Glutamatergic neuron (in vitro differentiated cells): ENCODE measurements around the gene SWI5. TPM values are rescaled to one million over a fixed set of nuclear protein-coding genes. Genes with fewer than 3 reads are reported as not detected.
"Not testable (repeated sequence)": the region's sequence is repeated elsewhere in the genome, so short reads cannot be mapped to it uniquely, and the experiment has no call there.

Experiments used
- DNase-seq: peaks from one replicate; pipeline ENCODE4 v3.0.0; 2022
- H3K27ac Mint-ChIP-seq: one replicate; pipeline ENCODE4 v1.8.0; 2020; ENCODE audit warnings: mild to moderate bottlenecking, mixed read lengths, inconsistent platforms; ENCODE audit not compliant: unreplicated experiment
- H3K27me3 Mint-ChIP-seq: one replicate; pipeline ENCODE4 v1.8.0; 2020; ENCODE audit warnings: mild to moderate bottlenecking, moderate library complexity, mixed read lengths, inconsistent platforms; ENCODE audit not compliant: unreplicated experiment
- H3K36me3 Mint-ChIP-seq: one replicate; pipeline ENCODE4 v1.8.0; 2020; ENCODE audit warnings: mild to moderate bottlenecking, mixed read lengths, inconsistent platforms; ENCODE audit not compliant: unreplicated experiment
- H3K4me1 Mint-ChIP-seq: one replicate; pipeline ENCODE4 v1.8.0; 2020; ENCODE audit warnings: mild to moderate bottlenecking, low read depth, mixed read lengths, inconsistent platforms; ENCODE audit not compliant: unreplicated experiment
- H3K4me3 Mint-ChIP-seq: one replicate; pipeline ENCODE4 v1.8.0; 2020; ENCODE audit warnings: mild to moderate bottlenecking, mixed read lengths, inconsistent platforms; ENCODE audit not compliant: unreplicated experiment
- H3K9me3 Mint-ChIP-seq: one replicate; pipeline ENCODE4 v1.8.0; 2020; ENCODE audit warnings: mild to moderate bottlenecking, moderate library complexity, mixed read lengths, inconsistent platforms; ENCODE audit not compliant: unreplicated experiment
- total RNA-seq: library from RNA; stranded (reverse); fragmentation: NEBNext Ultra II Directional; extraction: Animal tissue kit (Norgen Biotek cat#: 25700); gene quantifications from one replicate; pipeline ENCODE4 v1.2.1, GENCODE V29; 2021; ENCODE audit not compliant: unreplicated experiment
- TF ChIP-seq, protein P1 (sequence below): fragments of 200-600 bp; sonication (generic); IDR thresholded peaks from one replicate; pipeline ENCODE4 v1.5.0; 2021; ENCODE audit not compliant: partially characterized antibody, unreplicated experiment

The SWI5 gene
- total RNA-seq, 1 donor from 2014 or later = 13.7 TPM

DNA sequence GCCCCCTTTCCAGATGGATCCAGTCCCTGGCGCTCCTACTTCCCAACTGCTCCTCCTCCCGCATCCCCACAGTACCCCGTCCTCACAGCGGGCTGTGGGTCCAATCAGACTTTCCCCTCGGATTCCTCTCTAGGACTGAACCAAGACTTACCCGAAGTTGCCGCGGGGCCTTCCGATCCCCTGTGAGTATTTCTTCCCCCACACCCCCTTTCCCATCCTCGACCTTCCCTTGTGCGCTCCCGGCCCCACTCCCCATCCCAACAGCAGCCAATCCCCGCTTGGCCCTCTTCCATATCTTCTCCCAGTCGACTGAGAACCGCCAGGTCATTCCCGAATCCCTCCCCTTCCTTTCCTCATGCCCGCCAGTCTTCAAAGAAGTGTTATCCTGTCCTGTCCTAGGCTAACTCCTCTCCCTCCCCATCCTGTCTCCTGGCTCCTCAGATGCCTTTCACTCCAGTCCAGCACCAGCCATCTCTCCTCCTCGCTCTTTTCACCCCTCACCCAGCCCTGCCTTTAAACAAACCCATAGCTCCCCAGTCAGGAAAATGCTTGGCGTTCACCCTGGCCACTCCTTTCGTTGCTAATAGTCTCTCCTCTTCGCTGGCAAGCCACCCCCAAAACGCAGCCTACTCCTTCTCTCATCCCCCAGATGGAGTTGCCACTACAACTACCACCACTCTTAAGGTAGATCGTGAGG is 646 bp downstream of the SWI5 start:
- Mint-ChIP-seq H3K9me3 (peaks cover 12% of the 10 kb centered on the region), H3K4me3 (peak overlapping the region; percentile 99)
- no peak for DNase-seq

DNA sequence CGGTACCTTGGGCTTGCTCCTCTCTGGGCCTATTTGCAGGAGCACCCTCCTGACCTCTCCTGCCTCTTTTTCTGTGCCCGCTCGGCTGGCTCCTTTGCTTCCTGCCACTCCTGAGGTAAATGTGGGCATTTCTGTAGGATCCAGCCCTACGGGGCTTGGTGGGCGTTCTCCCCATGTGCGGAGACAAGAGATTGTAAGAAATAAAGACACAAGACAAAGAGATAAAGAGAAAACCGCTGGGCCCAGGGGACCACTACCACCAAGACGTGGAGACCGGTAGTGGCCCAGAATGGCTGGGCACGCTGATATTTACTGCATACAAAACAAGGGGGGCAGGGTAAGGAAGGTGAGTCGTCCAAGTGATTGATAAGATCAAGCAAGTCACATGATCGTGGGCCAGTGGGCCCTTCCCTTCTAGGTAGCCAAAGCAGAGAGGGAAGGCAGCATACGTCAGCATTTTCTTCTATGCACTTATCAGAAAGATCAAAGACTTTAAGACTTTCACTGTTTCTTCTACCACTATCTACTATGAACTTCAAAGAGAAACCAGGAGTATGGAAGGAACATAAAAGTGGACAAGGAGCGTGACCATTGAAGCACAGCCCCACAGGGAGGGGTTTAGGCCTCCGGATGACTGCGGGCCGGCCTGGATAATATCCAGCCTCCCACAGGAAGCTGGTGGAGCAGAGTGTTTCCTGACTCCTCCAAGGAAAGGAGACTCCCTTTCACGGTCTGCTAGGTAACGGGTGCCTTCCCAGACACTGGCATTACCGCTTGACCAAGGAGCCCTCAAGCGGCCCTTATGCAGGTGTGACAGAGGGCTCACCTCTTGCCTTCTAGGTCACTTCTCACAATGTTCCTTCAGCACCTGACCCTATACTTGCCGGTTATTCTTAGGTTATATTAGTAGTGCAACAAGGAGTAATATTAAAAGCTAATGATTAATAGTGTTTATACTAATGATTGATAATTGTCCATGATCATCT is 3.3 kb downstream of the SWI5 start:
- DNase-seq, H3K27ac Mint-ChIP-seq, H3K36me3 Mint-ChIP-seq, H3K27me3 Mint-ChIP-seq, H3K4me3 Mint-ChIP-seq: not testable (repeated sequence)
- H3K9me3 Mint-ChIP-seq = peaks cover 14% of the 10 kb centered on the region
- peaks cover 10% of the 10 kb centered on the region for H3K4me1 Mint-ChIP-seq

More for the DNA sequence above, 646 bp downstream of the SWI5 start:
- Mint-ChIP-seq H3K27ac (peak overlapping the region; percentile 91), H3K27me3 (peaks cover 5% of the 10 kb centered on the region), H3K4me1 (peaks cover 11% of the 10 kb centered on the region), H3K36me3 (no peaks in the 10 kb centered on the region)
- TF ChIP-seq, protein P1, sequence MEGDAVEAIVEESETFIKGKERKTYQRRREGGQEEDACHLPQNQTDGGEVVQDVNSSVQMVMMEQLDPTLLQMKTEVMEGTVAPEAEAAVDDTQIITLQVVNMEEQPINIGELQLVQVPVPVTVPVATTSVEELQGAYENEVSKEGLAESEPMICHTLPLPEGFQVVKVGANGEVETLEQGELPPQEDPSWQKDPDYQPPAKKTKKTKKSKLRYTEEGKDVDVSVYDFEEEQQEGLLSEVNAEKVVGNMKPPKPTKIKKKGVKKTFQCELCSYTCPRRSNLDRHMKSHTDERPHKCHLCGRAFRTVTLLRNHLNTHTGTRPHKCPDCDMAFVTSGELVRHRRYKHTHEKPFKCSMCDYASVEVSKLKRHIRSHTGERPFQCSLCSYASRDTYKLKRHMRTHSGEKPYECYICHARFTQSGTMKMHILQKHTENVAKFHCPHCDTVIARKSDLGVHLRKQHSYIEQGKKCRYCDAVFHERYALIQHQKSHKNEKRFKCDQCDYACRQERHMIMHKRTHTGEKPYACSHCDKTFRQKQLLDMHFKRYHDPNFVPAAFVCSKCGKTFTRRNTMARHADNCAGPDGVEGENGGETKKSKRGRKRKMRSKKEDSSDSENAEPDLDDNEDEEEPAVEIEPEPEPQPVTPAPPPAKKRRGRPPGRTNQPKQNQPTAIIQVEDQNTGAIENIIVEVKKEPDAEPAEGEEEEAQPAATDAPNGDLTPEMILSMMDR = no peak

DNA sequence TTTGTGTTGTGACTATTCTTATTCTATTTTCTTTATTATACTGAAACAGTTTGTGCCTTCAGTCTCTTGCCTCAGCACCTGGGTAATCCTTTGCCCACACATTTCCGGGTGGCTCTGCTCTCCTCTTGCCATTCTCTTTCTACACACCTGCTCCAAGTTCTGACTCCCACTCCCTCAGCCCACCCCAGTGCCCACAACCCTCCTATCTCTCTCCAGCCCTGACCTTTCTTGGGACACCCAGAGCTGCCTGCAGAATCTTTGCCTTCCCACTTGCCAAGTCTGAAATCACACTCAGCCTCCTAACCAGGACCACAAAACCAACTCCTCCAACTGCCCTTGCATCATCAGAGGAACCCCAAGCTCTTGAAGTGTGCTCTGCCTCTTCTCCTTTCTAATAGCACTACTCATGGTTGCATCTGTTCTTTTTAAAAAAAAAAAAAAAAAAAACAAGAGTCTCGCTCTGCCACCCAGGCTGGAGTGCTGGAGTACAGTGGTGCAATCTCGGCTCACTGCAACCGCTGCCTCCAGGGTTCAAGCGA is 4.1 kb downstream of the SWI5 start:
- TF ChIP-seq, protein P1 = no peak
- Mint-ChIP-seq H3K9me3 (peaks cover 12% of the 10 kb centered on the region), H3K4me1 (peaks cover 6% of the 10 kb centered on the region), H3K27me3 (peaks cover 5% of the 10 kb centered on the region), H3K27ac (no peak overlapping the region), H3K4me3 (no peak overlapping the region), H3K36me3 (no peaks in the 10 kb centered on the region)
- DNase-seq = no peak

DNA sequence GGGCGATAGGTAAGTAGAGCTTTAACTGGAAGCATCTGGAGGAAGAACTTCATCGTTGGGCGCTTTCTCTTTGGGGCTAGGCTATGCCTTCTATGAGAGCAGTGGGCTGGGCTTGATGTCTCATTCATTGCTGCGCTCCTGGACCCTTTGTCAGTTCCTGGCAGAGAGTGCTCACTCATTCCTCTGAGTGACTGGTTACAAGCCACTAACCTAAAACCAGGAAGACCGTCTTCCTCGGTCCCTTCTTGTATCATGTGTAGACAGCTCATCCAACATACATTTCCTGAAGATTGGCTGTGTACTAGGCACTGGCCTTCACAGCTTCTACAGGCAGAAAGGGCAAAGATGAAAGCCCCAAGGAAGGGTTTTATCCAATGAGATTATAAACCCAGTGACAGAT is 6.4 kb downstream of the SWI5 start:
- Mint-ChIP-seq H3K27me3 (peaks cover 1% of the 10 kb centered on the region), H3K4me3 (no peak overlapping the region), H3K36me3 (no peaks in the 10 kb centered on the region), H3K27ac (no peak overlapping the region), H3K4me1 (no peaks in the 10 kb centered on the region), H3K9me3 (peaks cover 4% of the 10 kb centered on the region)
- no peak for DNase-seq
- TF ChIP-seq, protein P1 = no peak

DNA sequence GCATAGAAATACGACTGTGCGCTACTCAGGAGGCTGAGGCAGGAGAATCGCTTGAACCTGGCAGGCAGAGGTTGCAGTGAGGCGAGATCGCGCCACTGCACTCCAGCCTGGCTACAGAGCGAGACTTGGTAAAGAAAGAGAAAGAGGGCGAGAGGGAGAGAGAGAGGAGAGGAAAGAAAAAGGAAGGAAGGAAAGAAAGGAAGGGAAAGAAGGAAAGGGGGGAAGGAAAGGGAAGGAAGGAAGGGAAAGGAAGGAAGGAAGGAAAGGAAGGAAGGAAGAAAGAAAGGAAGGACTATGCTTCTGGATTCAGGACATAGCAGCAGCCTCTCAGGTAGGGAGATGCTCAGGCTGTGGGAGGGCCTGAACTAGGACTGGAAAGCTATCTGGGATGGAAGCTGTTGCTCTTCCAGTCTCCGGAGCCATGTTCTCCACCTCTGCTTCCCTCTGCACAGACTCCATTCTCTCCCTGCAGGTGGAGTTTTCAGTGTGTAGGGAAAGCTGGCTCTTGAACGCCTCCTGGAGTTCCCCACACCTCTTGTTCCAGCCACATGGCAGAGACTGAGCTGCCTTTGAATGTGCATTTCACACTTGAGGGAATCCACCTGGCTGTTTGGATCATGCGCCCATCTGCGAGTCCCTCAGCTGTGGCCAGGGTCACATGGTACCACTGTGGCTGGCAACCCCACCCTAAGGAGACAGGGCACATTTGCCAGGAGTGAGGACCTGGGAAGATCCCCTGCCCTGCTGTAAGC is 9.1 kb downstream of the SWI5 start:
- TF ChIP-seq, protein P1 = no peak
- no peak for DNase-seq
- Mint-ChIP-seq H3K4me3 (no peak overlapping the region), H3K27me3 (peaks cover 4% of the 10 kb centered on the region), H3K9me3 (peaks cover 3% of the 10 kb centered on the region), H3K36me3 (no peaks in the 10 kb centered on the region), H3K27ac (no peak overlapping the region), H3K4me1 (no peaks in the 10 kb centered on the region)
